CD14-positive monocyte (primary cell): ENCODE measurements around the gene NME5. TPM values are rescaled to one million over a fixed set of nuclear protein-coding genes. Genes with fewer than 3 reads are reported as not detected.

ENCODE experiments used
- DNase-seq, 3 donors: peaks; one replicate each; pipeline ENCODE4 v3.0.0-alpha.2; 2011 to 2022
- H2AFZ ChIP-seq: 2 replicates; pipeline ENCODE4 v1.6.0; 2012; ENCODE audit warnings: mild to moderate bottlenecking, low read depth, low read length, inconsistent platforms; ENCODE audit not compliant: insufficient read depth, poor library complexity, severe bottlenecking
- H3K27ac ChIP-seq, 2 donors: 1 replicate in 1 of 2; 2 replicates in 1 of 2; pipeline ENCODE4 v1.5.1; 2012 to 2013; ENCODE audit warnings: low read length in 2 of 2, control low read depth in 1 of 2, inconsistent platforms in 1 of 2, low read depth in 1 of 2, mild to moderate bottlenecking in 1 of 2
- H3K27me3 ChIP-seq, 2 donors: one replicate each; pipeline versions ENCODE4 v1.6.0 to v1.6.1; 2011 to 2013; ENCODE audit warnings: low read length in 2 of 2; ENCODE audit not compliant: control insufficient read depth in 2 of 2, insufficient read depth in 2 of 2
- H3K36me3 ChIP-seq, 2 donors: replicated peaks in 1 of 2; 1 replicate in 1 of 2; 2 replicates in 1 of 2; pipeline versions ENCODE4 v1.5.1 to v1.6.1; 2012 to 2013; ENCODE audit warnings: low read length in 2 of 2, control low read depth in 1 of 2, inconsistent platforms in 1 of 2, mild to moderate bottlenecking in 1 of 2; ENCODE audit not compliant: insufficient read depth in 2 of 2, control insufficient read depth in 1 of 2
- H3K4me1 ChIP-seq, 2 donors: 1 replicate in 1 of 2; 2 replicates in 1 of 2; pipeline versions ENCODE4 v1.5.1 to v1.6.1; 2012 to 2013; ENCODE audit warnings: low read length in 2 of 2, control low read depth in 1 of 2, inconsistent platforms in 1 of 2, mild to moderate bottlenecking in 1 of 2, moderate library complexity in 1 of 2; ENCODE audit not compliant: insufficient read depth in 2 of 2, control insufficient read depth in 1 of 2
- H3K4me2 ChIP-seq: replicated peaks from 2 replicates; pipeline ENCODE3; 2012; ENCODE audit warnings: low read length, moderate library complexity, mild to moderate bottlenecking; ENCODE audit not compliant: poor library complexity, severe bottlenecking; ENCODE audit errors: extremely low read depth
- H3K4me3 ChIP-seq, 3 experiments: fragments of 200-600 bp in 1 of 3; sonication (generic) in 1 of 3; replicated peaks in 1 of 3; 1 replicate in 2 of 3; 2 replicates in 1 of 3; pipeline ENCODE4 v1.5.1; 2011 to 2013; ENCODE audit warnings: low read length in 3 of 3, mild to moderate bottlenecking in 3 of 3, control low read depth in 2 of 3, low read depth in 2 of 3, inconsistent platforms in 1 of 3, moderate library complexity in 1 of 3
- H3K79me2 ChIP-seq: 2 replicates; pipeline ENCODE4 v1.6.0; 2012; ENCODE audit warnings: mild to moderate bottlenecking, control low read depth, inconsistent platforms, low read length, moderate library complexity; ENCODE audit not compliant: insufficient read depth
- H3K9ac ChIP-seq: 2 replicates; pipeline ENCODE4 v1.6.0; 2017; ENCODE audit warnings: low read length, mild to moderate bottlenecking; ENCODE audit not compliant: insufficient read depth, poor library complexity, severe bottlenecking
- H3K9me3 ChIP-seq, 2 donors: replicated peaks in 1 of 2; 1 replicate in 1 of 2; 2 replicates in 1 of 2; pipeline versions ENCODE4 v1.5.1 to v1.6.1; 2012 to 2013; ENCODE audit warnings: low read length in 2 of 2, control low read depth in 1 of 2; ENCODE audit not compliant: control insufficient read depth in 1 of 2, insufficient read depth in 1 of 2
- H4K20me1 ChIP-seq: 2 replicates; pipeline ENCODE4 v1.6.0; 2012; ENCODE audit warnings: mild to moderate bottlenecking, low read length, control low read depth, moderate library complexity; ENCODE audit not compliant: insufficient read depth
- H3K27ac Mint-ChIP-seq, 7 donors: one replicate each; pipeline ENCODE4 v1.8.0; 2020; ENCODE audit warnings: mild to moderate bottlenecking in 7 of 7, mixed read lengths in 7 of 7, moderate library complexity in 6 of 7, inconsistent platforms in 2 of 7
- H3K27me3 Mint-ChIP-seq, 3 donors: one replicate each; pipeline ENCODE4 v1.8.0; 2021 to 2022; ENCODE audit warnings: low read depth in 3 of 3, mild to moderate bottlenecking in 3 of 3, mixed read lengths in 3 of 3, moderate library complexity in 3 of 3, inconsistent platforms in 1 of 3
- H3K36me3 Mint-ChIP-seq, 2 donors: one replicate each; pipeline ENCODE4 v1.8.0; 2020; ENCODE audit warnings: mixed read lengths in 2 of 2, inconsistent platforms in 1 of 2, mild to moderate bottlenecking in 1 of 2
- H3K4me1 Mint-ChIP-seq: one replicate; pipeline ENCODE4 v1.8.0; 2020; ENCODE audit warnings: mild to moderate bottlenecking, mixed read lengths
- H3K4me3 Mint-ChIP-seq, 2 donors: one replicate each; pipeline ENCODE4 v1.8.0; 2020; ENCODE audit warnings: mild to moderate bottlenecking in 2 of 2, mixed read lengths in 2 of 2, moderate library complexity in 1 of 2
- H3K9me3 Mint-ChIP-seq, 7 donors: one replicate each; pipeline ENCODE4 v1.8.0; 2020 to 2022; ENCODE audit warnings: mixed read lengths in 7 of 7, mild to moderate bottlenecking in 6 of 7, moderate library complexity in 6 of 7, inconsistent platforms in 2 of 7
- CTCF ChIP-seq: fragments of 200-600 bp; IDR thresholded peaks from one replicate; pipeline ENCODE4 v1.8.0; 2022; ENCODE audit warnings: antibody characterized with exemption, mild to moderate bottlenecking
- WGBS: methylation state at CpG from one replicate; pipeline ENCODE4 v1.1.5; 2013; ENCODE audit warnings: missing lambda C conversion rate; ENCODE audit not compliant: insufficient coverage; 5-methylcytosine and 5-hydroxymethylcytosine counted together
- intact Hi-C, 2 donors: fragments of 100-400 bp; cut with micrococcal nuclease; formaldehyde crosslinking; loops; one replicate each; pipeline versions ENCODE4 v1.15.0 to v1.15.1; 2023
- polyA plus RNA-seq, 3 donors: library from polyadenylated mRNA; depleted of rRNA in 1 of 3; unstranded in 2 of 3; stranded (reverse) in 1 of 3; fragments of 300-500 nt in 2 of 3; fragments of >200 nt in 1 of 3; fragmentation: Illumina TruSeq in 2 of 3; gene quantifications; 1 replicate in 2 of 3; 2 replicates in 1 of 3; pipeline ENCODE4 v1.2.3, GENCODE V29; 2012 to 2021

NME5 gene
- polyA plus RNA-seq, 3 donors, result not detected

GRCh38 chr5:138129347-138129746 is 9.9 kb downstream of the NME5 start:
- Histone ChIP-seq H3K36me3 (no peaks in the 10 kb centered on the region), H3K27me3 (peaks cover 3 to 8% of the 10 kb centered on the region in 2 donors), H3K79me2 (no peaks in the 10 kb centered on the region), H3K4me2 (no peak overlapping the region), H3K27ac (no peak overlapping the region), H3K4me1 (peaks cover 0 to 6% of the 10 kb centered on the region in 2 donors), H3K9me3 (no peaks in the 10 kb centered on the region), H3K4me3 (no peak overlapping the region), H3K9ac (no peak overlapping the region), H4K20me1 (no peaks in the 10 kb centered on the region), H2AFZ (no peak overlapping the region)
- Mint-ChIP-seq H3K27me3 (peaks cover 2 to 24% (median 7%) of the 10 kb centered on the region in 3 donors), H3K36me3 (no peaks in the 10 kb centered on the region), H3K9me3 (no peaks in the 10 kb centered on the region), H3K4me1 (peaks cover 4% of the 10 kb centered on the region), H3K27ac (no peak overlapping the region), H3K4me3 (no peak overlapping the region)
- WGBS, result 98% methylated on average over 4 of the region's 6 CpGs
- TF ChIP-seq CTCF, result no peak
- DNase-seq, result no peak
- intact Hi-C loops, result no loop called here

- H3K4me1 Mint-ChIP-seq, result peaks cover 2% of the 10 kb centered on the region
- peak overlapping the region in 1 of 2 donors; percentile 9 for H3K4me3 Mint-ChIP-seq
- DNase-seq, result no peak
- no peak for TF ChIP-seq CTCF
- Histone ChIP-seq H3K79me2 (no peaks in the 10 kb centered on the region), H3K27ac (no peak overlapping the region), H4K20me1 (no peaks in the 10 kb centered on the region), H2AFZ (no peak overlapping the region), H3K4me3 (no peak overlapping the region), H3K4me2 (no peak overlapping the region), H3K9ac (no peak overlapping the region), H3K27me3 (peaks cover 3 to 8% of the 10 kb centered on the region in 2 donors), H3K4me1 (peaks cover 0 to 6% of the 10 kb centered on the region in 2 donors), H3K9me3 (no peaks in the 10 kb centered on the region), H3K36me3 (no peaks in the 10 kb centered on the region)
- no peaks in the 10 kb centered on the region for H3K36me3 Mint-ChIP-seq
- intact Hi-C loops, result no loop called here
- peaks cover 2 to 20% (median 7%) of the 10 kb centered on the region in 3 donors for H3K27me3 Mint-ChIP-seq
- no peak overlapping the region for H3K27ac Mint-ChIP-seq
- 55% methylated on average over 2 of the region's 5 CpGs for WGBS
- H3K9me3 Mint-ChIP-seq, result no peaks in the 10 kb centered on the region
These were observed 10.9 kb downstream of the NME5 start for GRCh38 chr5:138128334-138128733.
